SK-N-SH treated with all-trans-retinoic acid at 6 μM for 48 hours (cell line): Measurements from ENCODE around the gene APLN.

Source experiments
- ATAC-seq: fragments of 200-7000 bp; cut with Tn5 transposase; 3 replicates; pipeline ENCODE4 v1.9.1; 2020; ENCODE audit warnings: mild to moderate bottlenecking, moderate library complexity
- ARNTL ChIP-seq: fragments of 450-650 bp; formaldehyde crosslinking; IDR thresholded peaks from 2 replicates; pipeline ENCODE4 v1.5.0; 2020; ENCODE audit warnings: low read depth, mild to moderate bottlenecking, moderate library complexity, borderline replicate concordance
- BACH2 ChIP-seq: fragments of 250-450 bp; sonication (Bioruptor Pico); IDR thresholded peaks from 2 replicates; pipeline ENCODE4 v1.9.0; 2021; ENCODE audit warnings: mild to moderate bottlenecking, borderline replicate concordance
- CSDC2 ChIP-seq: fragments of 250-450 bp; sonication (Bioruptor Pico); IDR thresholded peaks from 2 replicates; pipeline ENCODE4 v1.5.0; 2020; ENCODE audit warnings: mild to moderate bottlenecking, moderate library complexity
- ESRRG ChIP-seq: fragments of 250-450 bp; sonication (Bioruptor Pico); IDR thresholded peaks from 2 replicates; pipeline ENCODE4 v1.6.1; 2021; ENCODE audit warnings: mild to moderate bottlenecking
- GLIS3 ChIP-seq: fragments of 250-450 bp; sonication (Bioruptor Pico); IDR thresholded peaks from 2 replicates; pipeline ENCODE4 v1.5.0; 2020; ENCODE audit warnings: mild to moderate bottlenecking, moderate library complexity
- ISL1 ChIP-seq: fragments of 250-450 bp; sonication (Bioruptor Pico); IDR thresholded peaks from 2 replicates; pipeline ENCODE4 v2.1.2; 2022; ENCODE audit warnings: mild to moderate bottlenecking, moderate library complexity
- PATZ1 ChIP-seq: fragments of 250-450 bp; sonication (Bioruptor Pico); IDR thresholded peaks from 2 replicates; pipeline ENCODE4 v1.8.0; 2020; ENCODE audit warnings: mild to moderate bottlenecking, moderate library complexity, borderline replicate concordance
- POU6F1 ChIP-seq: fragments of 250-450 bp; sonication (Bioruptor Pico); IDR thresholded peaks from 2 replicates; pipeline ENCODE4 v1.8.0; 2021; ENCODE audit warnings: low read depth, mild to moderate bottlenecking, moderate library complexity, borderline replicate concordance
- PPARA ChIP-seq: fragments of 250-450 bp; sonication (Bioruptor Pico); IDR thresholded peaks from 2 replicates; pipeline ENCODE4 v1.5.0; 2020; ENCODE audit warnings: mild to moderate bottlenecking, borderline replicate concordance
- TOX ChIP-seq: fragments of 250-450 bp; sonication (Bioruptor Pico); IDR thresholded peaks from 2 replicates; pipeline ENCODE4 v1.8.0; 2021; ENCODE audit warnings: mild to moderate bottlenecking, moderate library complexity, borderline replicate concordance
- ZC3H10 ChIP-seq: fragments of 250-450 bp; sonication (Bioruptor Pico); IDR thresholded peaks from 2 replicates; pipeline ENCODE4 v1.5.1; 2021; ENCODE audit warnings: mild to moderate bottlenecking, moderate library complexity
- ZFP3 ChIP-seq: fragments of 250-450 bp; sonication (Bioruptor Pico); IDR thresholded peaks from 2 replicates; pipeline ENCODE4 v1.5.0; 2020; ENCODE audit warnings: mild to moderate bottlenecking, moderate library complexity
- ZFP30 ChIP-seq: fragments of 450-650 bp; formaldehyde crosslinking; IDR thresholded peaks from 2 replicates; pipeline ENCODE4 v1.5.0; 2022; ENCODE audit warnings: mild to moderate bottlenecking, moderate library complexity
- ZNF565 ChIP-seq: fragments of 450-650 bp; formaldehyde crosslinking; conservative IDR thresholded peaks from 2 replicates; pipeline ENCODE4 v1.5.0; 2020; ENCODE audit warnings: low read depth, mild to moderate bottlenecking, moderate library complexity
- ZNF70 ChIP-seq: fragments of 450-650 bp; formaldehyde crosslinking; IDR thresholded peaks from 2 replicates; pipeline ENCODE4 v1.5.0; 2020; ENCODE audit warnings: mild to moderate bottlenecking, moderate library complexity
- TF ChIP-seq, protein P1 (sequence below): fragments of 250-450 bp; sonication (Bioruptor Pico); IDR thresholded peaks from 2 replicates; pipeline ENCODE4 v1.5.0; 2020; ENCODE audit warnings: mild to moderate bottlenecking, moderate library complexity

Gene APLN

GRCh38 chrX:129596077-129596476, 58.7 kb downstream of the APLN start:
- TF ChIP-seq PATZ1 (CRISPR knock-in tag): no peak
- TF ChIP-seq, protein P1, sequence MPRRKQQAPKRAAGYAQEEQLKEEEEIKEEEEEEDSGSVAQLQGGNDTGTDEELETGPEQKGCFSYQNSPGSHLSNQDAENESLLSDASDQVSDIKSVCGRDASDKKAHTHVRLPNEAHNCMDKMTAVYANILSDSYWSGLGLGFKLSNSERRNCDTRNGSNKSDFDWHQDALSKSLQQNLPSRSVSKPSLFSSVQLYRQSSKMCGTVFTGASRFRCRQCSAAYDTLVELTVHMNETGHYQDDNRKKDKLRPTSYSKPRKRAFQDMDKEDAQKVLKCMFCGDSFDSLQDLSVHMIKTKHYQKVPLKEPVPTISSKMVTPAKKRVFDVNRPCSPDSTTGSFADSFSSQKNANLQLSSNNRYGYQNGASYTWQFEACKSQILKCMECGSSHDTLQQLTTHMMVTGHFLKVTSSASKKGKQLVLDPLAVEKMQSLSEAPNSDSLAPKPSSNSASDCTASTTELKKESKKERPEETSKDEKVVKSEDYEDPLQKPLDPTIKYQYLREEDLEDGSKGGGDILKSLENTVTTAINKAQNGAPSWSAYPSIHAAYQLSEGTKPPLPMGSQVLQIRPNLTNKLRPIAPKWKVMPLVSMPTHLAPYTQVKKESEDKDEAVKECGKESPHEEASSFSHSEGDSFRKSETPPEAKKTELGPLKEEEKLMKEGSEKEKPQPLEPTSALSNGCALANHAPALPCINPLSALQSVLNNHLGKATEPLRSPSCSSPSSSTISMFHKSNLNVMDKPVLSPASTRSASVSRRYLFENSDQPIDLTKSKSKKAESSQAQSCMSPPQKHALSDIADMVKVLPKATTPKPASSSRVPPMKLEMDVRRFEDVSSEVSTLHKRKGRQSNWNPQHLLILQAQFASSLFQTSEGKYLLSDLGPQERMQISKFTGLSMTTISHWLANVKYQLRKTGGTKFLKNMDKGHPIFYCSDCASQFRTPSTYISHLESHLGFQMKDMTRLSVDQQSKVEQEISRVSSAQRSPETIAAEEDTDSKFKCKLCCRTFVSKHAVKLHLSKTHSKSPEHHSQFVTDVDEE (CRISPR knock-in tag): no peak
- no peak for TF ChIP-seq POU6F1 (CRISPR knock-in tag)
- TF ChIP-seq CSDC2 (CRISPR knock-in tag): no peak
- no peak for TF ChIP-seq ESRRG (CRISPR knock-in tag)
- TF ChIP-seq TOX: no peak
- no peak for TF ChIP-seq ARNTL (CRISPR knock-in tag)
- no peak for TF ChIP-seq ZFP3 (CRISPR knock-in tag)
- no peak for TF ChIP-seq ISL1 (CRISPR knock-in tag)
- no peak for TF ChIP-seq GLIS3
- TF ChIP-seq ZFP30 (CRISPR knock-in tag): no peak
- TF ChIP-seq PPARA (CRISPR knock-in tag): no peak
- TF ChIP-seq ZNF70 (CRISPR knock-in tag): no peak
- TF ChIP-seq ZC3H10 (CRISPR knock-in tag): no peak
- TF ChIP-seq BACH2 (CRISPR knock-in tag): no peak
- no peak for TF ChIP-seq ZNF565 (CRISPR knock-in tag)
- ATAC-seq: no peak
